ENCODE measurements around the gene NDUFA8.
"Not testable (repeated sequence)": the region's sequence is repeated elsewhere in the genome, so short reads cannot be mapped to it uniquely, and the experiment has no call there.

NDUFA8 gene

GRCh38 chr9:122118343-122119165, 41.0 kb downstream of the NDUFA8 start:
- Histone ChIP-seq H3K9me3 (ENCODE audit: control insufficient read depth, low read depth, low read length) (no peaks in the 10 kb centered on the region), H3K27ac (ENCODE audit: low read length) (no peak overlapping the region), H3K36me3 (ENCODE audit: control insufficient read depth, low read depth, low read length) (no peaks in the 10 kb centered on the region), H3K27me3 (ENCODE audit: control insufficient read depth, insufficient read depth, low read length) (no peaks in the 10 kb centered on the region), H3K4me3 (ENCODE audit: low read length) (no peak overlapping the region), H3K9ac (ENCODE audit: low read length) (no peak overlapping the region), H3K4me1 (ENCODE audit: control insufficient read depth, low read depth, low read length) (peaks cover 12% of the 10 kb centered on the region)

GRCh38 chr9:122117241-122117640, 42.3 kb downstream of the NDUFA8 start:
- not testable (repeated sequence) for H3K9ac ChIP-seq (ENCODE audit: low read length); H3K4me3 ChIP-seq (ENCODE audit: low read length); H3K9me3 ChIP-seq (ENCODE audit: control insufficient read depth, low read depth, low read length); H3K27me3 ChIP-seq (ENCODE audit: control insufficient read depth, insufficient read depth, low read length); H3K36me3 ChIP-seq (ENCODE audit: control insufficient read depth, low read depth, low read length); H3K27ac ChIP-seq (ENCODE audit: low read length)
- H3K4me1 ChIP-seq (ENCODE audit: control insufficient read depth, low read depth, low read length) = peaks cover 16% of the 10 kb centered on the region

GRCh38 chr9:122116448-122117173, 43.0 kb downstream of the NDUFA8 start:
- H3K9ac ChIP-seq (ENCODE audit: low read length) = no peak overlapping the region

GRCh38 chr9:122116040-122116439, 43.5 kb downstream of the NDUFA8 start:
- Histone ChIP-seq H3K9ac (ENCODE audit: low read length) (no peak overlapping the region), H3K4me1 (ENCODE audit: control insufficient read depth, low read depth, low read length) (peaks cover 16% of the 10 kb centered on the region), H3K9me3 (ENCODE audit: control insufficient read depth, low read depth, low read length) (no peaks in the 10 kb centered on the region), H3K4me3 (ENCODE audit: low read length) (no peak overlapping the region), H3K27me3 (ENCODE audit: control insufficient read depth, insufficient read depth, low read length) (no peaks in the 10 kb centered on the region), H3K27ac (ENCODE audit: low read length) (no peak overlapping the region), H3K36me3 (ENCODE audit: control insufficient read depth, low read depth, low read length) (no peaks in the 10 kb centered on the region)

More at GRCh38 chr9:122116448-122117173, 43.0 kb downstream of the NDUFA8 start:
- H3K4me3 ChIP-seq (ENCODE audit: low read length) = no peak overlapping the region
- H3K27ac ChIP-seq (ENCODE audit: low read length) = no peak overlapping the region
- H3K9me3 ChIP-seq (ENCODE audit: control insufficient read depth, low read depth, low read length) = no peaks in the 10 kb centered on the region
- H3K36me3 ChIP-seq (ENCODE audit: control insufficient read depth, low read depth, low read length) = no peaks in the 10 kb centered on the region
- H3K4me1 ChIP-seq (ENCODE audit: control insufficient read depth, low read depth, low read length) = peaks cover 16% of the 10 kb centered on the region
- no peaks in the 10 kb centered on the region for H3K27me3 ChIP-seq (ENCODE audit: control insufficient read depth, insufficient read depth, low read length)

- Histone ChIP-seq H3K4me3 (ENCODE audit: low read length) (no peak overlapping the region), H3K27ac (ENCODE audit: low read length) (no peak overlapping the region), H3K4me1 (ENCODE audit: control insufficient read depth, low read depth, low read length) (peaks cover 16% of the 10 kb centered on the region), H3K27me3 (ENCODE audit: control insufficient read depth, insufficient read depth, low read length) (no peaks in the 10 kb centered on the region), H3K9ac (ENCODE audit: low read length) (no peak overlapping the region), H3K36me3 (ENCODE audit: control insufficient read depth, low read depth, low read length) (no peaks in the 10 kb centered on the region), H3K9me3 (ENCODE audit: control insufficient read depth, low read depth, low read length) (no peaks in the 10 kb centered on the region)
These were observed 44.2 kb downstream of the NDUFA8 start for GRCh38 chr9:122115176-122116035.

- no peaks in the 10 kb centered on the region for H3K36me3 ChIP-seq (ENCODE audit: control insufficient read depth, low read depth, low read length)
- no peak overlapping the region for H3K4me3 ChIP-seq (ENCODE audit: low read length)
- H3K9ac ChIP-seq (ENCODE audit: low read length) = no peak overlapping the region
- no peaks in the 10 kb centered on the region for H3K9me3 ChIP-seq (ENCODE audit: control insufficient read depth, low read depth, low read length)
- no peaks in the 10 kb centered on the region for H3K27me3 ChIP-seq (ENCODE audit: control insufficient read depth, insufficient read depth, low read length)
- peaks cover 16% of the 10 kb centered on the region for H3K4me1 ChIP-seq (ENCODE audit: control insufficient read depth, low read depth, low read length)
- H3K27ac ChIP-seq (ENCODE audit: low read length) = no peak overlapping the region
These were observed 46.0 kb downstream of the NDUFA8 start for GRCh38 chr9:122113574-122113973.

GRCh38 chr9:122112238-122112637, 47.3 kb downstream of the NDUFA8 start:
- no peaks in the 10 kb centered on the region for H3K9me3 ChIP-seq (ENCODE audit: control insufficient read depth, low read depth, low read length)
- H3K27me3 ChIP-seq (ENCODE audit: control insufficient read depth, insufficient read depth, low read length) = no peaks in the 10 kb centered on the region
- no peak overlapping the region for H3K4me3 ChIP-seq (ENCODE audit: low read length)
- H3K27ac ChIP-seq (ENCODE audit: low read length) = no peak overlapping the region
- H3K9ac ChIP-seq (ENCODE audit: low read length) = no peak overlapping the region
- H3K36me3 ChIP-seq (ENCODE audit: control insufficient read depth, low read depth, low read length) = no peaks in the 10 kb centered on the region
- H3K4me1 ChIP-seq (ENCODE audit: control insufficient read depth, low read depth, low read length) = peaks cover 16% of the 10 kb centered on the region

GRCh38 chr9:122111413-122112085, 48.0 kb downstream of the NDUFA8 start:
- Histone ChIP-seq H3K4me3 (ENCODE audit: low read length) (no peak overlapping the region), H3K36me3 (ENCODE audit: control insufficient read depth, low read depth, low read length) (no peaks in the 10 kb centered on the region), H3K9ac (ENCODE audit: low read length) (no peak overlapping the region), H3K27ac (ENCODE audit: low read length) (no peak overlapping the region), H3K27me3 (ENCODE audit: control insufficient read depth, insufficient read depth, low read length) (no peaks in the 10 kb centered on the region), H3K4me1 (ENCODE audit: control insufficient read depth, low read depth, low read length) (peaks cover 16% of the 10 kb centered on the region), H3K9me3 (ENCODE audit: control insufficient read depth, low read depth, low read length) (no peaks in the 10 kb centered on the region)

- Histone ChIP-seq H3K36me3 (ENCODE audit: control insufficient read depth, low read depth, low read length) (no peaks in the 10 kb centered on the region), H3K9ac (ENCODE audit: low read length) (no peak overlapping the region), H3K27me3 (ENCODE audit: control insufficient read depth, insufficient read depth, low read length) (no peaks in the 10 kb centered on the region), H3K9me3 (ENCODE audit: control insufficient read depth, low read depth, low read length) (no peaks in the 10 kb centered on the region), H3K27ac (ENCODE audit: low read length) (no peak overlapping the region), H3K4me3 (ENCODE audit: low read length) (no peak overlapping the region), H3K4me1 (ENCODE audit: control insufficient read depth, low read depth, low read length) (peaks cover 7% of the 10 kb centered on the region)
These were observed 49.3 kb downstream of the NDUFA8 start for GRCh38 chr9:122110100-122110833.

- Histone ChIP-seq H3K27me3 (ENCODE audit: control insufficient read depth, insufficient read depth, low read length) (no peaks in the 10 kb centered on the region), H3K36me3 (ENCODE audit: control insufficient read depth, low read depth, low read length) (no peaks in the 10 kb centered on the region), H3K9me3 (ENCODE audit: control insufficient read depth, low read depth, low read length) (no peaks in the 10 kb centered on the region), H3K9ac (ENCODE audit: low read length) (no peak overlapping the region), H3K4me1 (ENCODE audit: control insufficient read depth, low read depth, low read length) (peaks cover 7% of the 10 kb centered on the region), H3K27ac (ENCODE audit: low read length) (no peak overlapping the region), H3K4me3 (ENCODE audit: low read length) (no peak overlapping the region)
These were observed 50.4 kb downstream of the NDUFA8 start for GRCh38 chr9:122109035-122109813.
